NCI-H1436 (cell line): ENCODE results near the gene DCK.
"Not testable (repeated sequence)": the region's sequence is repeated elsewhere in the genome, so short reads cannot be mapped to it uniquely, and the experiment has no call there.

ENCODE experiments used
- DNase-seq: peaks from one replicate; lab custom pipeline; 2025; lab: John Stamatoyannopoulos, UW

DCK gene

GRCh38 chr4:71001363-71001762 lies 7.9 kb downstream of the DCK start:
- DNase-seq, result not testable (repeated sequence)

- DNase-seq, result no peak
Observed at GRCh38 chr4:71004281-71004851, 10.9 kb downstream of the DCK start.

DNA sequence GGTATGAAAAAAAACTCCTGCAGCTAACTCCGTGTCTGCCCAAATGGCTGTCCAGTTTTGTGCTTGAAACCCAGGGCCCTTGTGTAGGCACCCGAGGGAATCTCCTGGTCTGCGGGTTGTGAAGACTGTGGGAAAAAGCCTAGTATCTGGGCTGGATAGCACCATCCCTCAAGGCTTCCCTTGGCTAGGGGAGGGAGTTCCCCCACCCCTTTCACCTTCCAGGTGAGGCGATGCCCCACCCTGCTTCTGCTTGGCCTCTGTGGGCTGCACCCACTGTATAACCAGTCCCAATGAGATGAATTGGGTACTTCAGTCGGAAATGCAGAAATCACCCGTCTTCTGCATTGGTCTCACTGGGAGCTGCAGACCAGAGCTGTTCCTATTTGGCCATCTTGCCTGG lies 11.6 kb downstream of the DCK start:
- not testable (repeated sequence) for DNase-seq

DNA sequence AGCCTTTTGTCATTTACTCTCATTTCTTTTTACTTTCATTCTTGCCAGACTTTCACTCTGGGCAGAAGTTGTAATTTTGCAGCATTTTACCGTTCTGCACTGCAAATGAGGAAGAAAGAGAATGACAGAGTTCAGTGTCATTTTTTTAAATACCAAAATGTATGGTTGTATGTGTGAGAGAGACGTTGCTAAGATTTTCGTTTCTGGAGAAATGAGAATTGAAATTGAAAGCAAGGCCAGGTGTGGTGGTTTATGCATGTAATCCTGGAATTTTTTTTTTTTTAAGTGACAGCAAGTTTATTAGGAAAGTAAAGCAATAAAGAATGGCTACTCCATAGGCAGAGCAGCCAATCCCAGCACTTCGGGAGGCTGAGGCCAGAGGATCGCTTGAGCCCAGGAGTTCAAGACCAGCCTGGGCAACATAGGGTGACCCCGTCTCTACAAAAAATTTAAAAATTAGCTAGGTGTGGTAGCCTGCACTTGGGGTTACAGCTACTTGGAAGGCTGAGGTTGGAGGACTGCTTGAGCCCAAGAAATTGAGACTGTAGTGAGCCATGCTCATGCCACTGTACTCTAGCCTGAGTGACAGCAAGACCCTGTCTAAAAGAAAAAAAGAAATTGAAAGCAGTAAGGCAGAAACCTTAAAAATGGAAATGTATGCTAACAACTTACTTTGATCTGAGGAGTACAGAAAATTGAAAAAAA lies 12.9 kb downstream of the DCK start:
- no peak for DNase-seq

- no peak for DNase-seq
Observed at GRCh38 chr4:71008196-71008595, 14.7 kb downstream of the DCK start.

DNA sequence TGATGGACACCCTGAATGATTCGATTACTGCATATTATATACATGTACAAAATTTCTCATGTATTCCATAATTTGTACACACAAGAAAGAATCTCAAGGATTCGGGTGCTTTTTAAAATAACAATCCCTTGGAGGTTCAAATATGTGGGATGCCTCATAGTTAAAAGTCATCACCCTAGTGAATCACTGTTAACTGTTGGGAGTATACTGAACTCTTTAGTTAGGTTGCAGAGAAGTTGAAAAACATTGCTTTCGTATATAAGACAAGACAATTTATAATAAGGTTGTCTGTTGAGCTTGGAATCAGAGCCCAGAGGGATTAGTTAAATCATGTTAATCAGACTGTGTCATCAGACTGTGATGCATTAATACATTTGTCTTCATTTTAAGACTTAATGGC lies 15.6 kb downstream of the DCK start:
- no peak for DNase-seq

DNA sequence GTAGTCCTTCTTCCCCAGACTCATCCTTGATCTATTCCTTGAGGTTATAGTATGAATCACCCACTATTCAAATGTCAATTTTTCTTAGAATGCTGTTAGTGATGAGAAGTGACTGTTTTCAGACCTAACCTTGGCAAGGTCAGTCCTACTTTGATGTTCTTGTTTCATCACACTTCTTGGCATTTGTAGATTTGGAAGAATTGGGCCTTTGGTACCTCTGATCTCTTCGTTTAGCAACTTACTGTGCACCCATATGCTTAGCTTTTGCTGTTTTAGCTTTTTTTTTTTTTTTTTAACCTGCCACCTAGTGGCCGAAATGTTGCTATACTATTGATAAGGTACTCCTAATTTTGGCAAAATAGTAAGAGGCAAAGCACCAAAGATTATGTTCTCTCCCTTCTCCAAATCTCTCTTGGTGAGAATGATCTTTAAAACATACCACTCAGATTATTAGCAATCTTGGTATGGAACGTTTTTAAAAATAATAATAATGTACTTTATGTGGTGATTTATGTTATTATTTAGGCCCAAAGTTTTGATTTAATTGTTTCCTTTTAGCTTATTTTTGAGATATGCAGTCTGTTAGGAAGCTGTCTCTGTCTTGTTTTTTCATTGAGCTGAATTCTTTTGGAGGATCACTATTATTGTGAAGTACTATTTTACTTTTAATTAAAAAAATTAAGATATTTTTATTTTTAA lies 16.6 kb downstream of the DCK start:
- peak; percentile 10 for DNase-seq

GRCh38 chr4:71011451-71011850 lies 18.0 kb downstream of the DCK start:
- no peak for DNase-seq

GRCh38 chr4:71017391-71017790 lies 23.9 kb downstream of the DCK start:
- not testable (repeated sequence) for DNase-seq

DNA sequence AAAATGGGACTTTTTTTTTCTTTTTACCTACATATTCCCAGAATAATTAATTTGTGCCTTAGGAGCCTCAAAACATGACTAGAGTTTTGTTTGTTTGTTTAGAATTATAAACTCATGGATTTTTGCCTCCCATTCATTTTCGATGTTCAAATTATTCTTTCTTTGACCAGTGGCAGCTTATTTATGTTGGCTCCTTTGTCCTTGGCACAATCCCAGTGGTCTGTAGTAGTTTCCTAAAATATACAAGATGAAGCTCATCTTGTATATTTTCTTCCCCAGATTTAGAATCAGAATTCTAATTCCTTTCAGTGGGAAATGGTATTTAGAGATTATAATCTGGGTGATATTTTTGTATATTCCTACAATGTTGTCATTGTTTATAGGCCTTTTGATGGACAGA lies 27.2 kb downstream of the DCK start:
- DNase-seq, result no peak

GRCh38 chr4:71025654-71026053 lies 32.2 kb downstream of the DCK start:
- DNase-seq, result no peak

- DNase-seq, result no peak
Observed at GRCh38 chr4:71026086-71026485, 32.6 kb downstream of the DCK start.

DNA sequence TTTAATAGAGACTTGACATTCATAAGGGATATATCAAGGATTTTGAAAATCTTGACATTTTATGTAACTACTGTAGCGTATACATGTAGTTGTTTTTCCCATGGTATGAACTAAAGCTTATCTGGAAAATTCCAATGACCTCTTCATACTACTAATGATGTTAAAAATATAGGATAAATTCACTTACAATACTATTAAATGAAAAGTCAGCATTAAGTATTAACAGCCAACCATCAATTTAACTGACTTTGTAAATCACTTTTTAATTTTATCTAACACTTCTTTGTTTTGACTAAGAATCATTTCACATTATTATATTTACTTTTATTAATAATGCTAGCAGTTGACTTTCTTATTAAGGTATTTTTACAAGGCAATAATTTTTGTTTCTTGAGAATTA lies 34.2 kb downstream of the DCK start:
- DNase-seq, result no peak

- DNase-seq, result no peak
Observed at GRCh38 chr4:71029504-71029903, 36.1 kb downstream of the DCK start.

DNA sequence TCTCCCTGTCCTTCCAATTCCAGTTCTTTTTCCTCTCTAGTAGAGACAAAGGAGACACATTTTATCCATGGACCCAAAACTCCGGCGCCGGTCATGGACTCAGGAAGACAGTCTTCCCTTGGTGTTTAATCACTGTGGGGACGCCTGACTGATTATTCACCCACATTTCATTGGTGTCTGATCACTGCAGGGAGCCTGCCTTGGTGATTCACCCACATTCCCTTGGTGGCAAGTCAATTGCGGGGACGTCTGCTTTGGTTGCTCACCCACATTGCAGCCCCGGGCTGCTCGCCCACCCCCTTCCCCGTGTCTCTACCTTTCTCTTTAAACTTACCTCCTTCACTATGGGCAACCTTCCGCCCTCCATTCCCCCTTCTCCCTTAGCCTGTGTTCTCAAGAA lies 38.7 kb downstream of the DCK start:
- not testable (repeated sequence) for DNase-seq

DNA sequence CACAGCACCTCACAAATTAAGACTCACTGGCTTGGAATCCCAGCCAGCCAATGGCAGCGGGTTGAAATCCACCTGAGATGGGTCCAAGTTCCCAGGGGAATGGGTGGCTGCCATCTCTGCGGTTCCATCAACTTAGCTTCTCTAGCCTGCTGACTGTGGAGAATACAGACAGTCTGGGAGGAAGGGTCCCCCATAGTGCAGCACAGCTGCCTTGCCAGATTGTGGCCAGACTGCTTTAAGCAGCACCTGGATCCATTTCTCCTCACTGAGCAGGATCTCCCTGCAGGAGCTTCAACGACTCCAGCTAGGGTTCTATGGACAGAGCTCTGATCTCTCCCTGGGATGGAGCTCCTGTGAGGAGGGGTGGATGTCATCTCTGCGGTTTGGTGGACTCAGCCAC lies 51.8 kb downstream of the DCK start:
- DNase-seq, result no peak

DNA sequence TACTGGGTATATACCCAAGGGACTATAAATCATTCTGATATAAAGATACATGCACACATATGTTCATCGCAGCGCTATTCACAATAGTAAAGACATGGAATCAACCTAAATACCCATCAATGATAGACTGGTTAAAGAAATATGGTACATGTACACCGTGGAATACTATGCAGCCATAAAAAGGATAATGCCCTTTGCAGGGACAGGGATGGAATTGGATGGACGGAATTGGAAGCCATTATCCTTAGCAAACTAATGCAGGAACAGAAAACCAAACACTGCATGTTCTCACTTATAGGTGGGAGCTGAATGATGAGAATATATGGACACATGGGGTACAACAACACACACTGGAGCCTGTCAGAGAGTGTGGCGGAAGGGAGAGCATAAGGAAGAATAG lies 55.9 kb downstream of the DCK start:
- DNase-seq, result no peak

GRCh38 chr4:71050809-71051208 lies 57.4 kb downstream of the DCK start:
- no peak for DNase-seq

GRCh38 chr4:71052034-71052433 lies 58.6 kb downstream of the DCK start:
- no peak for DNase-seq

DNA sequence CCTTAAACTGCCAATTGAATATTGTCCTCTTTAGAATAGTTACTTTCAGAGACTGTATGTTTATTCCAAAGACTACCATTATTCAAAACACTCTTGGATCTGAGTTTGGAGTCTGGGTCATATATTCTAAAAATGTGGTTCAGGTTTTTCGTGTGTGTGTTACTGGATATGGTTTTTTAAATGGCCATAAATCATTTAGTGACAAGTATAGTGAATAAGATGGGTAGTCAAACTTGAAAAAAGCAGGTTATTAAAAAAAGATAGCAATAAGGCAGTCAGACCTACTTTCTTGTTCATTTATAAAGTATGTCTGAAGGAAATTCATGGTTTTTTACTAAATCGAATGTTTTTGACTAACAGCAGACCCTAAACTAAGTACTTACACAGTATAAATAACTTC lies 59.3 kb downstream of the DCK start:
- no peak for DNase-seq

- DNase-seq, result not testable (repeated sequence)
Observed at GRCh38 chr4:71053613-71054012, 60.2 kb downstream of the DCK start.

- DNase-seq, result peak; percentile 71
Observed at GRCh38 chr4:71059573-71059972, 66.1 kb downstream of the DCK start.

DNA sequence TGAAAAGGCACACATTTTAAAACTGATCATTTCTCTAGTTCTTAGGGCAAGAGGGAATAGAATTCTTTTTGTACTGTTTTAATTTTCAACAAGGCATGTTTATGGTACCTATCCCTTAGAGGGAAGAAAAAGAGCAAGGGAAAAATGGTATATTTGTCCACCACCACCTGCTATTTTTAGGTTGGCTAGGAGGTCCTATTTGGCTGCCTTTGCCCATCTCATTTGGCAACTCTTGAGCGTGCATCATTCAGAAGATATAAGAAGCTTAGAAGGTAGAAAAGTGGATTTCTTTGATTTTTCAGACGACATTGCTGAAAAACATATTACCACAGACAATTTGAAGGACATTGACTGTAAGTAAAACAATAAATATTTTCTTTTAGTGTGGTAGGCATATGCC lies 69.0 kb downstream of the DCK start:
- DNase-seq, result no peak

- DNase-seq, result no peak
Observed at GRCh38 chr4:71063711-71064110, 70.3 kb downstream of the DCK start.
